ENCODE measurements around the gene SPATA21.

SPATA21 gene

DNA sequence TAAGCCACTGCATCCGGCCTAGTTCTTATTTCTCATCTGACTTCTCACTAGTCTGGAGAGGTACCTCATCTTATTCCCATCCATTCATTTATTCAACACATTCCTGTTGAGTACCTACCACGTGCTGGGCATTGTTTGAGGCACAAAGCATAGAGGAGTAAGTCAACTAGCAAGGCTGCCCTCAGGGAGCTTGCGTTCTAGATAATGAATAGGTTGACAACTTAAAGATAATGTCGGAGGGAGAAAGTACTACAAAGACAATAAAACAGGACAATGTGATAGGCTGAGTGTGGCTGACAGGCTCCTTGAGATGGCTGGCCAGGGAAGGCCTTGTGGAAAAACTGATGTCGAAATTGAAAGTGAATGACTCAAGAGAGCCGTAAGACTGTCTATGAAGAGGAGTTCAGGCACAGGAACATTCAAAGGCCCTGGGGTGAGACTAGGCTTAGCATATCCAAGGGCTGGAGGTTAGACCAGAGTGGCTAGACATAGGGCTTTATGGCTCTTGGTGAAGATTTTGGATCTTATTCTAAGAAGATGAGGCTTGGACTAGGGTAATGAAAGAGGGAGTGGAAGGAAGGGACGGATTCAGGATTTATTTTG is 18.3 kb downstream of the SPATA21 start:
- no peak for DNase-seq

DNA sequence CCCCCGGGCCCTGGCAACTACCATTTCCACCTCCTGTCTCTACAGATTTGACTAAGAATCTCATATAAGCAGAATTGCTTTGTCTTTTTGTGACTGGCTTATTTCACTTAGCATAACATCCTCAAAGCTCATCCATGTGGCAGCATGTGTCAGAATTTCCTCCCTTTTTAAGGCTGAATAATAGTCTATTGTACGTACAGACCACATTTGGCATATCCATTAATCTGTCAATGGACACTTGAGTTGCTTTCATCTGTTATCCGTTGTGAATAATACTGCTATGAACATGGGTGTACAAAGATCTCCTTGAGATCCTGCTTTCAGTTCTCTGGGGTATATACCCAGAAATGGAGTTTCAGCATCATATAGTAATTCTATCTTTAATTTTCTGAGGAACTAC is 24.0 kb downstream of the SPATA21 start:
- DNase-seq = no peak

DNA sequence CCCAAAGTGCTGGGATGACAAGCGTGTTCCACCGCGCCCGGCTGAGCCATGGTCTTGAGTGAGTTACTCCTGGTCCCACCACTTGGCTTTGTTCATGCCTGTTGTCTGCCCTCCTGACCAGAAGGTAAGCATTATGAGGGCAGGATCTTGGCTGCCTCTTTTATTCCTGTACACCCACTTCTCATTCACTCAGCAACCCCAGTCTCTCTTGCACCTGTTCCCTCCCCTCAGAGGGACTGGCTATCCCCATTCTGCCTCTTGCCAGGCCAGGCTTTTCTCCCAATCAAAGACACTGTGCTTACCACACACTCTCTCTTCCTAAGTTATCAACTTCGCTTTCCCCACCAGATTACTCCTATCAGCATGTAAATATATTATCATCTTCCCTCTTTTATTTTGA is 26.4 kb downstream of the SPATA21 start:
- no peak for DNase-seq

DNA sequence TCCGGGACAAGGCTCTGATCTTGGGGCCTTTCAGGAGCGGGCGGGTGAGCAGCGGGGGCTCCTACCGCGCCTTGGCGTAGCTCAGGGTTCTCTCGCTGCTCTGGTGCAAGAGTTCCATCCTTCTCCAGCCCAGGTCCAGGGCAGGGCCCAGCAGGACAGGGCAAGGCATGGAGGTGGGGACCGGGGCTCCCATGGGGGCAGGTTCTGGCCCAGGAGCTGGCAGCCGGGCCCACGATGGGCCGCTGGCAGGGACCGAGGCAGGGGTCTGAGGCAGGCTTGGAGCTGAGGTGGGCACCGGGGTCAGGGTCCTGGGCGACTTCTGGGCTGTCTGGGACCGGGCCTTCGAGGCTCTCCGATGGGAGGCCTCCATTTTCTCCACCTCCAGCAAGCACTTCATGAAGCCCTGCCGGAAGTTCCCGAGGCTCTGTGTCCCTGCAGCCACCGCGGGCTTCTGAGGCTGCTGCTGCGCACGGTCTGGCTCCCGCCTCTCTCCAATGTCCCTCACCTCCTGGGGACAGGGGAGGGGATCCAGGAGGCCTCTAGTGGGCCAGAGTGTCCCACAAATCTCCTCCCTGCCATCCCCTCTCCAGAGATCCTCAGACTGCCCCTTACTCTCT is 27.6 kb downstream of the SPATA21 start:
- no peak for DNase-seq

DNA sequence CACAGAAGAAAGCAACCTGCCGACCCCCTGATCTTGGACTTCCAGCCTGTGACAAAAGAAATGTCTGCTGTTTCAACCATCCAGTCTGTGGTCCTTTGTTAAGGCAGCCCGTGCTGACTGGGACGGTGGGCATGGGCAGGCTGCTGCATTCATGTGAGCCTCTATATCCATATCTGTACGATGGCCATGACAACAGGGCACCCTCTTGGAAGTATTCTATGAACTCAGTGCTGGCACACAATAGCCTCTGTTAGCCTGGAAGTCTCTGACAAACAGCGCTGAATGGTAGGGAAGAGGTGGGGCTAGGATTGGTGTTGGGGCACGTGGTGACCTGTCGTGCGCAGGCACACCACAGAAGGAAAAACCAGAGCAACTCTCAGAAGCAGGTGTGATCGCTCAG is 30.4 kb downstream of the SPATA21 start:
- DNase-seq = no peak

DNA sequence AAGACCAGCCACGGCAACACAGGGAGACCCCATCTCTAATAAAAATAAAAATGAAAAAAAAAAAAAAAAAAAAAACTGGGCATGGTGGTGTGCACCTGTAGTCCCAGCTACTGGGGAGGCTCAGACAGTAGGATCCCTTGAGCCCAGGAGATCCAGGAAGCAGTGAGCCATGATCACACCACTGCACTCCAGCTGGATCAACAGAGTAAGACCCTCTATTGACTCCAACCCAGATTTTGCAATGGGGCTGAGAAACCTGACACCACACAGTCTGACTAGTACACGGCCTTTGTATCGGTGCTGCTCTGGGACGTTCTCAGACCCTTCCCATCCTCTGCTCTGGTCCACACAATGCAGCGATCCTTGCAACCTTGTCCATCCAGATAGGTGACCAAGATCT is 31.8 kb downstream of the SPATA21 start:
- no peak for DNase-seq

DNA sequence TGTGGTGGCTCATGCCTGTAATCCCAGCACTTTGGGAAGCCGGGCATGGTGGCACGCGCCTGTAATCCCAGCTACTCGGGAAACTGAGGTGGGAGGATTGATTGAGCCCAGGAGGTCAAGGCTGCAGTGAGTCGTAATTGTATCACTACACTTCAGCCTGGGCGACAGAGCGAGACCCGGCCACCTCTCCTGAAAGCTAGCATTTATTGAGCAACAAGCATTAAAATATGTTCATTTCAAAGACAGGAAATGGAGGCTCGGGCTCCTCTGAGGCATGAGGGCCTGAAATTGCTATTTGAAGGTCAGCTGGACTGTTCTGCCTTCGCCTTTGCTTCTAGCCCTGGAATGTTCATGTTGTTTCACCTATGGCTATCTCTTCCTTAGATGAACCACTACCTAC is 34.5 kb downstream of the SPATA21 start:
- DNase-seq = no peak

DNA sequence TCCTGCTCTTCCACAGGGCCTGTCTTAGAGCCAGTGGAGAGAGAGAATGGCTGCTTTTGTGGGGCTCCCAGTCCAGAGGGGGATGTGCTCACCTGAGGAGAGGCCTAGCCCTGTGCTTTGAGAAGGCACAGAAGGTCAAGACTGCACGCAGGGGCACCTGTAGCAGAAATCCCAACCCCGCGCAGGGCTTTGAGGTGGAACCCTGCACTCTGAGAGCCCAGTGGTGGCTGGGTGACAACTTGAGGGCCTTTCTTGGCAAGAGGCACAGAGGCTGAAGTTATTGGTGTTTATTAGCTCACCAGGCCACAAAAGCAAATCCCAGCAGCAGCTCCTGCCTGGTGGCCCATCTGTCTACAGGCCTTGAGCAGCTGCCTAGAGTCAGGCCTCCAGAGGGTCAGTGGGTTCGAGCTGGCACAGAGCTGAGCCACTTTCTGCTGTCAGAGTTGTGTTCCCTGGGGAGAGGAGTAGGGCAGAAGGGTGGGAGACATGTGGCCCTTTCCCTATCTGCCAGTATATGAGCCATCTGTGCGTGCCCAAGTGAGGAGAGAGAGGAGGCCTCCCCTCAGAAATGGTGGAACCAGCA is 38.8 kb downstream of the SPATA21 start:
- DNase-seq = no peak

DNA sequence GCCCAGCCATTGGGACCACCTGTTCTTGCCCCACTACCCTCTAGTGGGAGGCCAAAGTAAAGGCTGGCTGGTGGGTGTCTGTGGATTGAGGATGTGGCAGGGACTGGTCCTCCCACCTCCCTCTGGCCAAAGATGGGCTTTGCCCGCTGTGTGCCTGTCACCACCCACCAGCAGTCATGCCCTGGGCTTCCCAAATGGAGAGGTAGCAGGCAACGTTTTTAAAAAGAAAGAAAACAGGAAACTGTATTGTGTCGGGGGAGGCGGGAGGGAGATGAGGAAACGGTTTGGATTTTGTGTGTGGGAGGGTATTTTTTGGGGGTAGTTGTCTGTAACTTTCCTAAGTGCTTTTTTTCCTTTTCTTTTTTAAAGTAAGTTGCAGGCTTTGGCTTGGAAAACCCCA is 40.1 kb downstream of the SPATA21 start:
- DNase-seq = no peak

DNA sequence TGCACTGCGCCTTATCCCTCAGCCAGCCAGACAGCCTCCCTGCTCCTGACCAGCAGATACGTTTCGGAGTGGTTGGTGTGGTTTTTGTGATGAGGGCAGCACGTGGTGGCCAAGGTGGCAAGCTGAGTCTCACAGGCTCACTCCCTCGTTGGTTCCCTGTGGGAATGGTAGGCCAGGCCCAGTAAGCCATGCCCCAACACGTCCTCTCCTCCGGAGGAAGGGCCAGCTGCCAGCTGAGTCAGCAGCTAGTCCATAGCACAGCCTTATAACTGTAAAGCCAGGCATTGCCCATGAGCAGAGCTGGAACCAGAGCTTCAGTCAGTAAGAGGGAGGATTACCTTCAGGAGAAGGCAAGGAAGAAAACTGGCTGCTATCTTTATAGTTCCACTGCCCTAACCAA is 40.6 kb downstream of the SPATA21 start:
- DNase-seq = no peak

DNA sequence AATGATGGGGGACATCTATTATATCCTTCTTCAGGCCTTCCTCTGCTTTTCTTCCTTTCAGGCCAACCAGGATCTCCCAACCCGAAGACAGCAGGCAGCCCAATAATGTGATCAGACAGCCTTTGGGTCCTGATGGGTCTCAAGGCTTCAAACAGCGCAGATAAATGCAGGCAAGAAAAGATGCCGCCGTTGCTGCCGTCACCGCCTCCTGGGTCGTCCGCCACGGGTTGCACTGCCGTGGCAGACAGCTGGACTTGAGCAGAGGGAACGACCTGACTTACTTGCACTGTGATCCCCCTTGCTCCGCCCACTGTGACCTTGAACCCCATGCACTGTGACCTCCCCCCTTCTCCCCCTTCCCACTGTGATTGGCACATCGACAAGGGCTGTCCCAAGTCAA is 42.2 kb downstream of the SPATA21 start:
- no peak for DNase-seq

DNA sequence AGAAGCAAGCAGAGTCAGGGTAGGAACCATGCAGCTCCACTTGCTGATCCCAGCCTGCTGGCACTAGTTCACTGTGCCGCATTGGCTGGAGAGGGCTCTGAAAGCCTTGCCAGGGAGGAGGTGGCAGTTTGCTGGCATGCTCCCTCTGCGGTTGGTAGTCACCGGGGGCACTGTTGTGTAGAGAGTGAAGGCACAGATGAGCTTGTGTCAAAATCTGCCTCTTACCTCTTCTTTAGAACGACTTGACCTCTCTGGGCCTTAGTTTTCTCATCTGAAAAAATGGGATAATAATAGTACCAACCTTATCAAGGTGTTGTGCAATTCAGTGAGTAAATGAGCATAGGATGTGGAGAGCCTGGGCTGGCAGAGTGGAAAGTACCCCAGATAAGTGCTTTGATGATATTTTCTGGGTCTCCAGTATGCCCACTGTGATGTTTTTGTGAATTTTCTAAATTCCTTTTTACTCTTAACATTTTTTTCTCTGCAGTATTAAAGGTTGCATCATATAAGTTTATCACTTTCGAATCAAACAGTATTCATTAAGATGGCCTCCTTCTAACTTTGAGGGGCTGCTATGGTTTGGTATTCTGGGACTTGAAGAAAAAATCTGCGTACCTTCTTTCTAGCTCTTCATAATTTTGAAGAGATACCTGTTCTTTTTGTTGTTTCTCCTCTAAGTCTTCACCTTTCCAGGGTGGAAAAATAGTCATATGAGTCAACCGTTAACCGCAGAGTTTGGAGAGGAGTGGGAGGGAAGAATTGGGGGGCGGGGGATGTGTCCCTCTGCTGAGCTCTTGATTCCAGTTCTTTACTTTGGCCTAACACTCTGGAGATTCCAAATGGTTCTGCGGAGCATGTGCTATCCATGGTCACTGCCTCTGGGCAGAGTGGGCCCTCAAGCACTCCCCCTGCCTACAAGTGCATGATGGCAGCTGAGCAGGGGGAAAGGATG is 43.4 kb downstream of the SPATA21 start:
- DNase-seq = no peak

DNA sequence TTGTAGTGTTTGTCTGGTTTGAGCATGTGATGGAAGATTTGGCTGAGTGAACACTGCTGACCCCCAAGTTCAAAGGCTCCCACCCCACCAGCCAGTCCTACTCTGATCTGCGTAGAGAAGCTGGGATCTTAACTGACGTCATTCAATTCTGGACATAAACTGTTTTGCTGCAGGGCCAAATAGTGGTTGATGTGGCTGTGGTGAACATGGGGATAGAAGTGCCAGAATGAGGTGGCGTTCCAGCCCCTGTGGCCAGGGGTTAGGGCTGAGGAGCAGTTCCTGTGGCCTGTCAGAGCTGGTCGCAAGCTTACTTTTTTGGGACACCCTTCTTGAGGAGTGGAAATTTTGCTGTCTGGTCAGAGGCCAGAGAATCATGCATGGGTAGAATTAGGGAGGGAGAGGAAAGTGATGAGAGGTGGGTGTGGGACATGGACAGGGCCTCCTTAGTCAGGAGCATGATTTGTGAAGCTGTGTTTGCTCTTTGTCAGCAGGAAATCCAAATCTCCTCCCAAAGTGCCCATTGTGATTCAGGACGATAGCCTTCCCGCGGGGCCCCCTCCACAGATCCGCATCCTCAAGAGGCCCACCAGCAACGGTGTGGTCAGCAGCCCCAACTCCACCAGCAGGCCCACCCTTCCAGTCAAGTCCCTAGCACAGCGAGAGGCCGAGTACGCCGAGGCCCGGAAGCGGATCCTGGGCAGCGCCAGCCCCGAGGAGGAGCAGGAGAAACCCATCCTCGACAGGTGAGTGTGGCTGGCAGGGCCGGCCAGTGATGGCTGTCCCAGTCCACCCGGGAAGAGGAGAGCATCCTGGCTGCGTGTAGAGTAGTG is 44.3 kb downstream of the SPATA21 start:
- DNase-seq = no peak

DNA sequence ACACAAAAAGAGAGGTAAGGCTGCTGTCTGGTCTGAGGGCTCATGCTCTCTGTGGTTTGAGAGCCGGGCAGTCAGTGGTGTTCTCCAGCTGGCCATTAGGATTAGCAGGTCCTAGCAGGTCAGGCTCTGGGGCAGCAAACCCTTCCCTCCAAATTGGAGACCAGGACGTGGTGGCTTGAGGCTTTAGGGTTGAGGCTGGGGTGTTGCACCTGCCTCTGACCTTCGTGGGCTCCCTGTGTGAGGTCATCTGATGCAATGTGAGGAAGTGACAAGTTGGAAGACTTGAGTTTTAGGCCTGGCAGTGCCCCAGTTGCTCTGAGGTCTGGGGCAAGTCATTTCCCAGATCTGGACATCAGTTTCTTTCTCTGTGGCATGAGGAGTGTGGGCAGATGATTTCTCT is 45.8 kb downstream of the SPATA21 start:
- DNase-seq = no peak

DNA sequence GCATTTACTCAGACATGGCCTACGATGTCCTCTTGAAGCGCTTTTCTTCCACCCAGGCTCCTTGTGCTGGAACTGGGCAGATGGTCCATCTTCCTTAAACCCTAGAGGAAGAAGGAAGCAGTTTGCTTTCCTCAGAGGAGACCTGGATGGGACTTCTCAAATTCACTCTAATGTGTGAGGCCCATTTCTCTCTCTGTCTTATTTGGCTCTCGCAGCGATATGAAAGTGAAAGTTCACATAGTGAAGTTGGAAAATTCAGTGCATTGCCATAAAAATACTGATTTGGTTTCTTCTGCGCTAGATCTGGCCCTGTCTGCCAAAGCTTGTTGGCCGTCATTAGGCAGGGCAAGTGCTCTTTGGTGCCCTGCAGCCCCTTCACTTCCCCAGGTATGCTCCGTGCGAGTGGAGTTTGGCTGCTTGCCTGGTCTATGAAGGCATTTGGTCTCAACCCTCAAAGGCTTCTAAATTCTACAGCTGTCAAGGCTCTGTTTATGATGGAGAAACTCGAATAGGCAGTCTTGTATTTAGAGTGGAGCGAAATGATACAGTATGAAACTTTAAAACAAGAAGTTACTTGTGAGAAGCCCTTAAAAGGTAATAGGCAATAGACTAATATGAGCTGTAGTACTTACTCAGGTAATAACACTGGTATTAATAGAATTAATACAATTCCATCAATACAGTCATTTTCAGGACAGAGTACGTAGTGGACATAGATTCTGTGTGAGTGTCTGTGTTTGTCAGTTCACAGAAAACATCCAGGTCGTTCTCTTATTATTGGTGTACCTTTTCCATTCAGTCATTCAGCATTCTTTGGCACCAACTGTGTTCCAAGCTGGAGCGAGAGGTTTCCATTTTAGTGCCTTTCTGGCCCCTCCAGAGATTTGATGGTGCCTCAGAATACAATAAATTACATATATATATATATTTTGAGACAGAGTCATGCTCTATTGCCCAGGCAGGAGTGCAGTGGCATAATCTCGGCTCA is 49.7 kb downstream of the SPATA21 start:
- DNase-seq = no peak

DNA sequence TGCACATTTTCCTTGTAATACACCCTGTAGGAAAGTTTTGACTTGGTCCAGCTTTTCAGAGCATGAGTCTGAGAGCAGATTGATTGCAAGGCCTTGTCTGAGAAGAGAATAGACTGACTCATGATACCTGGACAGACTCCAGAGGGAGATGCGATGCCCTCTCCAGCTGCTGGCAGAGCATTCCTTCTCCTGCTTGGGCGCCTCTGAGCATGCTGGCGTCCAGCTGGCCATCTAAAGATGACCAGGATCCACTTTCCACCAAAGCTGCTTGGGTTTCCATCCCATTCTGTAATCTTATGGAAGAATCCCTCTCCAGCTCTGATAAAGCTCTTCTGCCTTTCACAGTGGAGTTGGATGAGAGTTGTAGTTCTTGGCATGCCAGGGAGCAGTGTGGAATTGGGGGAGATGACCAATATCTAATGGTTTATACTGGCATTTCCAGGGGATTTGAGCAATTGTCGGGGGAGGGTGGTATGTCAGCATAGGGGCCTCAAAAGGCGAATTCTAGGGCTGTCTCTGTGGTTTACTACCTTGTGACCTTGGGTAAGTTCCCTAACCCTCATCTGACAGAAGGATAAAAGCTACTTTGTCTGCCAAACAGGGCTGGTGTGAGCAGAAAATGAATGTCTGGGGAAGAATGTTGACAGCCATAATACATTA is 50.6 kb downstream of the SPATA21 start:
- DNase-seq = no peak

DNA sequence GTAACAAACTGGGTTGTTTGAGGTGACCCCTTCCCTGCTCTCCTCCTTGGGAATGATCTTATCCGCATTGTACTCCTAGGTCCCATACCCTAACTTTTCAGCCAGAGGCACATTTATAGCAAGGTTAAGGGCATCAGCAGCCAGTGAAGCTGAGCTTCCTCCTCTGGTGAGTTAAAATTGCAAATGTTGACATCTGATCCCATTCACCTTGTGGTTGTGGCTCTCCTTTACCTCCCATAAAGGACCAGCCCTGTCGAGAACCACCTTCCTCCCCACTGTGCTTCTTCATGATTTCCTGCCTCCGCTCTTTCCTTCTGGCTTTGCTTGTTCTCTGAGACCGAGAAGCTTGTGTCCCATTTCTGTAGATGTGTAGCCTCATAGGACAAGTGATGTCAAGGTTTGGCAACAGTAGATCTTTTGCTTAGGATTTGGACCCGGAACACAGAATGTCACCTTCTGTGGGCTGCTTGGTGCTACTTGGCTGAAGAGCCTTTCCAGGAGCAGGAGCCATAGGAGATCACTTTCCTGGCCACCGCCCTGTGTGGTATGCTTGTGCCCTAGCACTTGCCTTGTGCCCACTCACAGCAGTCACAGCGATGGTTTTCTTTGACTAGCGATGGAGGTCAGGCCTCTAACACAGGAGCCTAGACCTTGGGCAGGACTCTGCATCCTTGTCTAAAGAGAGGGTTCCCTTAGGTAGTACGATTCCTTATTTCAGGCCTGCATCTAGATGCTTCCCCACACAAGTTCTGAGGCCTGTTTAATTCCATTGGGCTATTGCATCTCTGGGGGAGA is 51.4 kb downstream of the SPATA21 start:
- no peak for DNase-seq

DNA sequence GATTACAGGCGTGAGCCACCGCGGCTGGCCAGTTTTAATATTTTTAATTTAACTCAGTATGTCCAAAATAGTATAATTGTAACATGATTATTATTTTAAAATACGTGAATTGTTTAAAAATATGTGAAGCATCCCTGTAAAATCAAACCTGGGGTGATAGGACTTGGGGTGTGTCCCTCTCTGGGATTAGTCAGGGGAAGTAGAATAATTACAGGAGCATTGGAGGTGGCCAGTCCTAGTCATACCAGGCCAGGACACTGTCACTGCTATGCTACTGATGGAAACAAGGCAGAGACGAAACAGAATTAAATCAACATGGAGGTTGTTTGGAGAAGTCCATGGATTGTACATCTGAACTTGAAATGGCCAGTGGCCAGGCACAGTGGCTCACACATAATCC is 53.3 kb downstream of the SPATA21 start:
- DNase-seq = no peak

DNA sequence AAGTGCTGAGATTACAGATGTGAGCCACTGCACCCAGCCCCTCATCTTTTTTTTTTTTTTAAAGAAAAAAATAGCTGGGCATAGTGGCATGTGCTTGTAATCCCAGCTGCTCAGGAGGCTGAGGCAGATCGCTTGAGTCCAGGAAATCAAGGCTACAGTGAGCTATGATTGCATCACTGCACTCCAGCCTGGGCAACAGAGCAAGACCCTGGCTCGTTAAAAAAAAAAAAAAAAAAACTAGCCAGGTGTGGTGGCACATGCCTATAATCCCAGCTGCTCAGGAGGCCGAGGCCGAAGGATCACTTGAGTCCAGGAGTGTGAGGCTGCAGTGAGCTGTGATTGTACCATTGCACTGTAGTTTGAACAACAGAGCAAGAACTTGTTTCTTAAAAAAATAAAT is 56.4 kb downstream of the SPATA21 start:
- no peak for DNase-seq

DNA sequence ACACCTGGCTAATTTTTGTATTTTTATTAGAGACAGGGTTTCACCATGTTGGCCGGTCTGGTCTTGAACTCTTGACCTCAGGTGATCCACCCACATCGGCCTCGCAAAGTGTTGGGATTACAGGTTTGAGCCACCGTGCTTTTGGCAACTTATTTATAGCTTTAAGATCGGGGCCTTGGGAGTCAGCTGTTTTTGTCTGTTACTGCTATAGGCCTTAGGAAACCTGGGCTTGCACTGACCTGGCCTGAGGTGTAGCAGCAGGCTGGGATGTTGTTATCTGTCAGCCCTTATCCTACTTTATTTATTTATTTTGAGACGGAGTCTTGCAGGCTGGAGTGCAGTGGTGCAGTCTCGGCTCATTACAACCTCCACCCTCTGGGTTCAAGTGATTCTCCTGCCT is 58.8 kb downstream of the SPATA21 start:
- no peak for DNase-seq
